SK-N-SH treated with all-trans-retinoic acid at 6 μM for 48 hours (cell line): ENCODE data around the gene SULT2B1.

Experiments used
- TF ChIP-seq, protein P1 (sequence below): fragments of 250-450 bp; sonication (Bioruptor Pico); IDR thresholded peaks from 2 replicates; pipeline ENCODE4 v1.5.1; 2021; ENCODE audit warnings: mild to moderate bottlenecking, moderate library complexity
- TF ChIP-seq, protein P2 (sequence below): fragments of 250-450 bp; sonication (Bioruptor Pico); IDR thresholded peaks from 2 replicates; pipeline ENCODE4 v1.8.0; 2020; ENCODE audit warnings: mild to moderate bottlenecking, moderate library complexity, borderline replicate concordance

DNA sequence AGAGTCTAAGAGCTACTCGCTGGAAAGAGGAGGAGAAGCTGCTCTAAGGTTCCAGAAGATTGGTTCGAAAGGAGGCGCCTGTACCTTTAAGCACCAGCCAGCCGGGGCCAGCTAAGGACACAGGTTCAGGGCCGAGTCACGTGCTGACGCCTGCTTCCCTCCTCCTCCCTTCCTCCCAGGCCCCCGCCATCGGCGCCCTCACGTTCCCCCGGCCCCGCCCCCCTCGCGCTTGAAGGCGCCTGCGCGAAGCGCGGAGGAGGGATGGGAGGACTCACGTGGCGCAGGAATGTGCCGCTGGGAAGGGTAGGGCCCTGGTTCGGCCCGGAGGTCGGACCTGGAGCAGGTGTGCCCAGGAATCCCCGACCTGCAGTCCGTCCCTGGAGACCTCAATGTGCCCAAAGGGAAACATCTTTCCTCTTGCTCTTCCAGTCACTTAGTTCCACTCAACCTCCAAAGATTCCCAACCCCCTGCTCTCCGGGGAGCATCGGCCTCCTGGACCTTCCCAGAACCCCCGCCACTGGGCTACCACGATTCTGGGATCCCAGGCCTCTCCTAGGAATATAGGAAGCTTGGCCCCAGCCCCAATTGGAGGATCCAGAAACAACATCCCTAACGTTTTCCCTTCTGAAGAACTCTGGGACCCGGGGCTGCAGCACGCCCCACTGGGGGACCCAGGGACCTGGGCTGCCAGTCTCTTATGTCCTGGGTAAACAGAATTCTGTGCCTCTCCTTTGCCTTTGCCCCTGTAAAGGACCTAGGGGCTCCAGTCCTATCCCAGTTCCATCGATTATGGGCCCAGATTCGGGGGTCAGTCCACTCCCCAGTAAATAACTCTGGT lies 82.7 kb downstream of the SULT2B1 start:
- TF ChIP-seq, protein P1, sequence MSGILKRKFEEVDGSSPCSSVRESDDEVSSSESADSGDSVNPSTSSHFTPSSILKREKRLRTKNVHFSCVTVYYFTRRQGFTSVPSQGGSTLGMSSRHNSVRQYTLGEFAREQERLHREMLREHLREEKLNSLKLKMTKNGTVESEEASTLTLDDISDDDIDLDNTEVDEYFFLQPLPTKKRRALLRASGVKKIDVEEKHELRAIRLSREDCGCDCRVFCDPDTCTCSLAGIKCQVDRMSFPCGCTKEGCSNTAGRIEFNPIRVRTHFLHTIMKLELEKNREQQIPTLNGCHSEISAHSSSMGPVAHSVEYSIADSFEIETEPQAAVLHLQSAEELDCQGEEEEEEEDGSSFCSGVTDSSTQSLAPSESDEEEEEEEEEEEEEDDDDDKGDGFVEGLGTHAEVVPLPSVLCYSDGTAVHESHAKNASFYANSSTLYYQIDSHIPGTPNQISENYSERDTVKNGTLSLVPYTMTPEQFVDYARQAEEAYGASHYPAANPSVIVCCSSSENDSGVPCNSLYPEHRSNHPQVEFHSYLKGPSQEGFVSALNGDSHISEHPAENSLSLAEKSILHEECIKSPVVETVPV = 0 out of 2 replicates have a peak, but pooled peaks have one; percentile 22
- TF ChIP-seq, protein P2, sequence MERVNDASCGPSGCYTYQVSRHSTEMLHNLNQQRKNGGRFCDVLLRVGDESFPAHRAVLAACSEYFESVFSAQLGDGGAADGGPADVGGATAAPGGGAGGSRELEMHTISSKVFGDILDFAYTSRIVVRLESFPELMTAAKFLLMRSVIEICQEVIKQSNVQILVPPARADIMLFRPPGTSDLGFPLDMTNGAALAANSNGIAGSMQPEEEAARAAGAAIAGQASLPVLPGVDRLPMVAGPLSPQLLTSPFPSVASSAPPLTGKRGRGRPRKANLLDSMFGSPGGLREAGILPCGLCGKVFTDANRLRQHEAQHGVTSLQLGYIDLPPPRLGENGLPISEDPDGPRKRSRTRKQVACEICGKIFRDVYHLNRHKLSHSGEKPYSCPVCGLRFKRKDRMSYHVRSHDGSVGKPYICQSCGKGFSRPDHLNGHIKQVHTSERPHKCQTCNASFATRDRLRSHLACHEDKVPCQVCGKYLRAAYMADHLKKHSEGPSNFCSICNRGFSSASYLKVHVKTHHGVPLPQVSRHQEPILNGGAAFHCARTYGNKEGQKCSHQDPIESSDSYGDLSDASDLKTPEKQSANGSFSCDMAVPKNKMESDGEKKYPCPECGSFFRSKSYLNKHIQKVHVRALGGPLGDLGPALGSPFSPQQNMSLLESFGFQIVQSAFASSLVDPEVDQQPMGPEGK (CRISPR knock-in tag) = no peak
